Liver (tissue), 3 donors: ENCODE data around the gene ZNF827.

ENCODE experiments used
- EGR1 ChIP-seq, 2 donors: IDR thresholded peaks; 2 replicates each; pipeline ENCODE4 v1.6.1; 2016 to 2018; ENCODE audit warnings: antibody characterized with exemption in 2 of 2, low read depth in 2 of 2
- FOXA1 ChIP-seq: IDR thresholded peaks from 2 replicates; pipeline ENCODE4 v1.6.1; 2016; ENCODE audit warnings: antibody characterized with exemption
- GABPA ChIP-seq, 2 donors: IDR thresholded peaks in 1 of 2; conservative IDR thresholded peaks in 1 of 2; 2 replicates each; pipeline ENCODE4 v1.6.1; 2016; ENCODE audit warnings: antibody characterized with exemption in 2 of 2, mild to moderate bottlenecking in 1 of 2, moderate library complexity in 1 of 2
- REST ChIP-seq: IDR thresholded peaks from 2 replicates; pipeline ENCODE4 v1.6.1; 2016; ENCODE audit warnings: antibody characterized with exemption, mild to moderate bottlenecking
- SP1 ChIP-seq: IDR thresholded peaks from 2 replicates; pipeline ENCODE4 v1.6.1; 2018; ENCODE audit warnings: antibody characterized with exemption, mild to moderate bottlenecking
- TAF1 ChIP-seq: conservative IDR thresholded peaks from 2 replicates; pipeline ENCODE4 v1.6.1; 2016; ENCODE audit warnings: antibody characterized with exemption, mild to moderate bottlenecking
- TF ChIP-seq, protein P1 (sequence below): fragments of 150-350 bp; IDR thresholded peaks from 2 replicates; pipeline ENCODE4 v1.5.1; 2017; ENCODE audit warnings: improper control_type of control experiment, low read depth, low read length; ENCODE audit not compliant: missing input control
- TF ChIP-seq, protein P2 (sequence below): IDR thresholded peaks from 2 replicates; pipeline ENCODE4 v1.6.1; 2016; ENCODE audit warnings: antibody characterized with exemption
- TF ChIP-seq, protein P3 (sequence below): IDR thresholded peaks from 2 replicates; pipeline ENCODE4 v1.6.1; 2016; ENCODE audit warnings: antibody characterized with exemption
- donor health status: healthy.
- donor health status: healthy.

DNA sequence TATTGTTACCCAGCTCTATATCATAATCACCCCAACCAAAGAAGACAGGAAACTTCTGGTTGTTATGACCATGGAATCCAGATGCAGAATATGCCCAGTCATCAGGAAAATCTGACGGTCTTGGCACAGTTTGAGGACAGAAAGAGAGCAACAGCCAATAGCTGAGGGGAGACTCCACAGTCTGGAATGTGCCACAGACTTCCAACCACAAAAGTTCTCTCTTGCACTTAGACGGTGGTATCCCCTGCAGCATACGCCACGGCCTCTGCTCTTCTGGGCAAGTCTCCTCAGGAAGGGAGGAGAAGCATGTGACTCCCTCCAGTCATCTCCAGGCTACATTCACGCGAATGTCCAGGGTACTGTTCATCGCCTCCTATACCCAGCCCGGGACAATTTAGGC, 18.4 kb downstream of the ZNF827 start:
- TF ChIP-seq, protein P1, sequence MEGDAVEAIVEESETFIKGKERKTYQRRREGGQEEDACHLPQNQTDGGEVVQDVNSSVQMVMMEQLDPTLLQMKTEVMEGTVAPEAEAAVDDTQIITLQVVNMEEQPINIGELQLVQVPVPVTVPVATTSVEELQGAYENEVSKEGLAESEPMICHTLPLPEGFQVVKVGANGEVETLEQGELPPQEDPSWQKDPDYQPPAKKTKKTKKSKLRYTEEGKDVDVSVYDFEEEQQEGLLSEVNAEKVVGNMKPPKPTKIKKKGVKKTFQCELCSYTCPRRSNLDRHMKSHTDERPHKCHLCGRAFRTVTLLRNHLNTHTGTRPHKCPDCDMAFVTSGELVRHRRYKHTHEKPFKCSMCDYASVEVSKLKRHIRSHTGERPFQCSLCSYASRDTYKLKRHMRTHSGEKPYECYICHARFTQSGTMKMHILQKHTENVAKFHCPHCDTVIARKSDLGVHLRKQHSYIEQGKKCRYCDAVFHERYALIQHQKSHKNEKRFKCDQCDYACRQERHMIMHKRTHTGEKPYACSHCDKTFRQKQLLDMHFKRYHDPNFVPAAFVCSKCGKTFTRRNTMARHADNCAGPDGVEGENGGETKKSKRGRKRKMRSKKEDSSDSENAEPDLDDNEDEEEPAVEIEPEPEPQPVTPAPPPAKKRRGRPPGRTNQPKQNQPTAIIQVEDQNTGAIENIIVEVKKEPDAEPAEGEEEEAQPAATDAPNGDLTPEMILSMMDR: no peak
- TF ChIP-seq EGR1 (IDR thresholded peaks at IDR 0.05; ENCODE audit: low read depth in 2 of 2) (no peak), GABPA (IDR thresholded peaks at IDR 0.05 in 1 of 2, conservative IDR thresholded peaks at IDR 0.05 in 1 of 2) (no peak), FOXA1 (no peak), SP1 (no peak), TAF1 (no peak), REST (no peak)
- TF ChIP-seq, protein P2, sequence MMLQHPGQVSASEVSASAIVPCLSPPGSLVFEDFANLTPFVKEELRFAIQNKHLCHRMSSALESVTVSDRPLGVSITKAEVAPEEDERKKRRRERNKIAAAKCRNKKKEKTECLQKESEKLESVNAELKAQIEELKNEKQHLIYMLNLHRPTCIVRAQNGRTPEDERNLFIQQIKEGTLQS: no peak
- TF ChIP-seq, protein P3, sequence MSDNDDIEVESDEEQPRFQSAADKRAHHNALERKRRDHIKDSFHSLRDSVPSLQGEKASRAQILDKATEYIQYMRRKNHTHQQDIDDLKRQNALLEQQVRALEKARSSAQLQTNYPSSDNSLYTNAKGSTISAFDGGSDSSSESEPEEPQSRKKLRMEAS: no peak
